SH-SY5Y (cell line): Measurements from ENCODE around the gene MGA.

Source experiments
- GATA2 ChIP-seq: IDR thresholded peaks from 2 replicates; pipeline ENCODE4 v1.6.1; 2011; ENCODE audit warnings: mild to moderate bottlenecking, low read depth, low read length
- GATA3 ChIP-seq: IDR thresholded peaks from 2 replicates; pipeline ENCODE4 v1.6.1; 2011; ENCODE audit warnings: low read depth, mild to moderate bottlenecking, low read length, moderate library complexity

DNA sequence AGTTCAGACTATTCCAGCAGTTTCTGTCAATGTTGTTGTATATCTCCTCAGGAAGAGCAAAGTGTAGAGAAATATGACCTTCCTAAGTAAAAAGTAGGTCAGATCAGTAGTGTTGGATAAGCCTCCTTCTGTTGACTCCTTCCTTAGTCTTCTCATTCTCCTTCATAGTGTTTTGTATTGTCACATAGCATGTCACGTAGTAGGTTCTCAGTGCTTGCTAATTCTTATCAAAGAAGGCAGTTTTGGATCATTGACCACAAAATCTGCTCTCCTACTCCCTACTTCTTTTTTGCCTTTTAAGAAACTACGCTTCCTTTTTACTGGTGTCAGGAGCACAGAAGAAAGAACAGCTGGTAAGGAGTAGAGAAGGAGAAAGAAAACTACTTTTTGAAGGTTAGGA, 1.0 kb upstream of the MGA start:
- TF ChIP-seq GATA2 (no peak), GATA3 (no peak)
